ENCODE data around the gene GMCL1.
A peak's percentile ranks its signal among the peaks of the same experiment; 100 is the strongest.

The GMCL1 gene

DNA sequence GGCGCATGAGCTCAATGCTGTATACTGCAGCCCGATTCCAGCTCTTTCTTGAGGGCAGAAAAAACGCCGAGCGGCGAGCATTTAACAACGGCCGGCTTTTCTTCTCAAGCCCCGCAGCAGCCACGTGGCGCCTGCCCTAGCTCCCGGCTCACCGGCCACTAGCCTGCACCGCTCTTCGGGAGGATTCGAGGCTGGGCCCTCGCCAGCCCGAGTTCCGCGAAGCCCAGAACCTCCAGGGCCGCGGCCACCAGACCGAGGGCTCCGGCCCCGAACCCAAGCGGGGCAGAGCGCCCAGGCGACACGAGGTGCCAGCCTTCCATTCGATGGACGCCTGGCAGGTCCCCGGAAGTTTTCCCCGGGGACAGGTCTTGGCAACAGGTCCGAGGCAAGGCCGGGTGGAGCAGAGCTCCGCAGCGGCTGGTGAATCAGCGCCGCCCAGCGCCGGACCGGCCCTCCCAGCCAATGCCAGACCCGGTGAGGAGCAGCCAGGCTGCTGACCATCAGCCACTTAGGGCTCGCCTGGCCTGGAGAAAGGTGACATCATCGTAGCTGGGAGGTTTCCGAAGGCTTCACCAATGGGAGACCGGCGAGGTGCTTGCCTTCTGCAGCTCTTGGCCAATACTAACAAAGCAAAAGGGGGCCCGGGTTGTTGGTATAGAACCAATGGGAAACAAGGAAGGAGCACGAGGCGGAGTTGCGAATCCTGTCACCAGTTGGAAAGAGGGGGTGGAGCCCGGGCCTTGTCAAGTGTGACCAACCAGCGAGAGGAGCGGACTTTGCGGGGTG, 84.9 kb downstream of the GMCL1 start:
- H3K18ac ChIP-seq (ENCODE audit: low read depth in 1 of 2, low read length in 2 of 2): peak overlapping the region; percentile 66 to 89
- H4K91ac ChIP-seq (ENCODE audit: low read length): peak overlapping the region; percentile 89
- H3K4ac ChIP-seq (ENCODE audit: low read depth in 1 of 2, low read length in 2 of 2): peak overlapping the region; percentile 73 to 83
- peak overlapping the region; percentile 72 to 81 for H3K4me3 ChIP-seq (ENCODE audit: insufficient read depth in 1 of 2, low read depth in 1 of 2, low read length in 2 of 2)
- H3K27me3 ChIP-seq (ENCODE audit: control insufficient read depth in 1 of 2, insufficient read depth in 1 of 2, low read length in 2 of 2): no peaks in the 10 kb centered on the region
- H3K9me3 ChIP-seq (ENCODE audit: control insufficient read depth, low read length): no peaks in the 10 kb centered on the region
- H3K4me1 ChIP-seq (ENCODE audit: control insufficient read depth, insufficient read depth, low read depth, low read length): peaks cover 2% of the 10 kb centered on the region
- peak overlapping the region; percentile 88 for H2BK15ac ChIP-seq (ENCODE audit: low read depth, poor library complexity, severe bottlenecking)
- H4K8ac ChIP-seq (ENCODE audit: low read length): peak overlapping the region; percentile 89
- peaks cover 7% of the 10 kb centered on the region for H3K79me1 ChIP-seq (replicated peaks; ENCODE audit: low read length, poor library complexity, severe bottlenecking)
- H2BK5ac ChIP-seq (ENCODE audit: low read depth, low read length, poor library complexity, severe bottlenecking): peak overlapping the region; percentile 75
- H2AFZ ChIP-seq (ENCODE audit: low read depth, low read length): peak overlapping the region; percentile 91
- H2BK12ac ChIP-seq (ENCODE audit: low read length in 2 of 2): no peak overlapping the region
- peak overlapping the region; percentile 85 for H3K27ac ChIP-seq (ENCODE audit: low read length, poor library complexity, severe bottlenecking)
- peaks cover 4 to 42% of the 10 kb centered on the region in 2 experiments for H3K36me3 ChIP-seq (ENCODE audit: control insufficient read depth in 1 of 2, insufficient read depth in 2 of 2, low read depth in 1 of 2, low read length in 2 of 2)
- H3K23ac ChIP-seq (ENCODE audit: low read length in 2 of 2): no peak overlapping the region
- no peak overlapping the region for H2AK5ac ChIP-seq (ENCODE audit: low read length, severe bottlenecking)
- no peak overlapping the region for H2BK120ac ChIP-seq (ENCODE audit: low read depth, low read length)
- DNase-seq: peak; percentile 100
- WGBS: under 1% methylated on average over 56 of the region's 56 CpGs
- peak overlapping the region; percentile 95 for H3K9ac ChIP-seq (ENCODE audit: low read length)
- H3K4me2 ChIP-seq (ENCODE audit: low read length, poor library complexity, severe bottlenecking): peak overlapping the region; percentile 92
- peak overlapping the region in 1 of 2 experiments; percentile 94 for H3K14ac ChIP-seq (ENCODE audit: low read length in 2 of 2)

DNA sequence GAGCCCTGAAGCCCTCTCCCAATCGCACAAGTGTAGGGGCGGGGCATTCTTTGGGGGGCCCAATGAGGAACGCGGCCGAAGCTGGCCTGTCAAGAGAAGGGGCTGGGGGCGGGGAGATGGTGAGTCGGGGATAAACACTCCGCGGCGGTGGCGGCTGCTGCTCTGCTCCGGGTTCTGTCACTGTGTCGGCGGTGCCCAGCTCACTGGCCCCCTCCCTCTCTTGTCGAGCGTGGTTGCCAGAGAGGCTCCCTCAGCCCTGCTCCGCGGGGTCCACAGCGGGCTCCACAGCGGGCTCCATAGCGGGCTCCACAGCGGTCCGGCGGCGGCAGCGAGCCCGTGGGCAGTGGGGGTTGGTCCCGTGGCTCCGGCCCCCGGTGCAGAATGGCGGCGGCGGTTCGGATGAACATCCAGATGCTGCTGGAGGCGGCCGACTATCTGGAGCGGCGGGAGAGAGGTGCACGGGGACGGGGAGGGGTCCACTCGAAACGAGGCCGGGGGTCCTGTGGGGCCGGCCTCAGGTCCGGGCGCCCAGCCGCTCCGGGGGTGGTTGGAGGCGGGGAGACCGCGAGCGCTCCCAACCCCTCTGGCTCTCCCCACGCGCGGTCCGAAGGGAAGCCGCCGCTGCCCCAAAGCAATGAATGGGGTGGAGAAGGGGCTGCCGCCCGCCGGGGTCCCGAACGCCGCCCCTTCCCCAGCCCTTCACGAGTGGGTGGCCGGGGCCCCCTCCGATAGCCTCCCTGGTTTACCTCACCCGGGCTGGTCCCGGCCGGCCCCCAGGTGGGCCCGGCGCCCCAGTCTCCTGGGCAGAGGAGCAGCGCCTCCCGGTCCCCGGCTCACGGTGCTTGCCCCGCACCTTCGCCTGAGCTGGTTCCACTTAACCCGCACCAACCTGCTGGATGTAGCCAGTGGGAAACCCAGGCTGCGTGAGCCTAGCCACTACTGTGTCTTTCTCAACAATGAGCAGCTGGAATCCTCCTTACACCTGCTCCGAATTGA, 85.8 kb downstream of the GMCL1 start, which contains the start of gene MXD1:
Gene MXD1 (plus strand): TSS at position 160 of the 996 bp plus-strand sequence. CDS start 222 bp downstream, at position 382.
- Histone ChIP-seq H3K9me3 (ENCODE audit: control insufficient read depth, low read length) (no peaks in the 10 kb centered on the region), H3K4me1 (ENCODE audit: control insufficient read depth, insufficient read depth, low read depth, low read length) (peaks cover 2% of the 10 kb centered on the region), H2AK5ac (ENCODE audit: low read length, severe bottlenecking) (no peak within 1 kb of the TSS), H3K79me1 (replicated peaks; ENCODE audit: low read length, poor library complexity, severe bottlenecking) (peaks cover 5% of the 10 kb centered on the region), H3K36me3 (ENCODE audit: control insufficient read depth in 1 of 2, insufficient read depth in 2 of 2, low read depth in 1 of 2, low read length in 2 of 2) (peaks cover 4 to 44% of the 10 kb centered on the region in 2 experiments), H2BK120ac (ENCODE audit: low read depth, low read length) (no peak within 1 kb of the TSS), H3K4ac (ENCODE audit: low read depth in 1 of 2, low read length in 2 of 2) (peak within 1 kb of the TSS; percentile 73 to 83), H4K8ac (ENCODE audit: low read length) (peak within 1 kb of the TSS; percentile 89), H3K27ac (ENCODE audit: low read length, poor library complexity, severe bottlenecking) (peak within 1 kb of the TSS; percentile 85), H2BK12ac (ENCODE audit: low read length in 2 of 2) (no peak within 1 kb of the TSS), H3K14ac (ENCODE audit: low read length in 2 of 2) (peak within 1 kb of the TSS in 1 of 2 experiments; percentile 94), H3K4me3 (ENCODE audit: insufficient read depth in 1 of 2, low read depth in 1 of 2, low read length in 2 of 2) (peak within 1 kb of the TSS; percentile 81 to 86), H3K18ac (ENCODE audit: low read depth in 1 of 2, low read length in 2 of 2) (peak within 1 kb of the TSS; percentile 66 to 89), H3K27me3 (ENCODE audit: control insufficient read depth in 1 of 2, insufficient read depth in 1 of 2, low read length in 2 of 2) (no peaks in the 10 kb centered on the region), H3K4me2 (ENCODE audit: low read length, poor library complexity, severe bottlenecking) (peak within 1 kb of the TSS; percentile 92), H2BK15ac (ENCODE audit: low read depth, poor library complexity, severe bottlenecking) (peak within 1 kb of the TSS; percentile 88), H4K91ac (ENCODE audit: low read length) (peak within 1 kb of the TSS; percentile 89), H3K9ac (ENCODE audit: low read length) (peak within 1 kb of the TSS; percentile 95), H2BK5ac (ENCODE audit: low read depth, low read length, poor library complexity, severe bottlenecking) (peak within 1 kb of the TSS; percentile 75), H2AFZ (ENCODE audit: low read depth, low read length) (peak within 1 kb of the TSS; percentile 93), H3K23ac (ENCODE audit: low read length in 2 of 2) (peak within 1 kb of the TSS in 1 of 2 experiments; percentile 26)
- DNase-seq: peak; percentile 19
- WGBS: 2% methylated on average over 64 of the region's 81 CpGs

DNA sequence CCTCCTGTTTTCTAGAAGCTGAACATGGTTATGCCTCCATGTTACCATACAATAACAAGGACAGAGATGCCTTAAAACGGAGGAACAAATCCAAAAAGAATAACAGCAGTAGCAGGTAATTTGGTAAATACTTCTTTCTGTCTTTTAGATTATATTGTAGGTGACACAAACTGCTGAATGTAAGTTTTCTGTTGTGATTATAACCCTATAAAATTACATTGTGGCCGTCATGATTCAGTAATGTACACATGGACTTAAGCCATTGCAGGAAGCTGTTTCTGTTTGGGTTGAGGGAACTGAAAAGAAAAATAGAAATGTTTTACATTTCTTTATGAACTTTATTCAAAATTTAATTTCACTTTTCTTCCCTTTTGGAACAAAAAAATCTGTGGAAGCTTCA, 86.6 kb downstream of the GMCL1 start:
- no peak overlapping the region for H3K27ac ChIP-seq (ENCODE audit: low read length, poor library complexity, severe bottlenecking)
- peaks cover 0 to 44% of the 10 kb centered on the region in 2 experiments for H3K36me3 ChIP-seq (ENCODE audit: control insufficient read depth in 1 of 2, insufficient read depth in 2 of 2, low read depth in 1 of 2, low read length in 2 of 2)
- H3K79me1 ChIP-seq (replicated peaks; ENCODE audit: low read length, poor library complexity, severe bottlenecking): peaks cover 5% of the 10 kb centered on the region
- no peak overlapping the region for H3K23ac ChIP-seq (ENCODE audit: low read length in 2 of 2)
- H3K9ac ChIP-seq (ENCODE audit: low read length): peak overlapping the region; percentile 83
- H3K4me3 ChIP-seq (ENCODE audit: insufficient read depth in 1 of 2, low read depth in 1 of 2, low read length in 2 of 2): peak overlapping the region in 1 of 2 experiments; percentile 79
- no peaks in the 10 kb centered on the region for H3K9me3 ChIP-seq (ENCODE audit: control insufficient read depth, low read length)
- no peak overlapping the region for H4K91ac ChIP-seq (ENCODE audit: low read length)
- H4K8ac ChIP-seq (ENCODE audit: low read length): no peak overlapping the region
- no peak overlapping the region for H2BK120ac ChIP-seq (ENCODE audit: low read depth, low read length)
- no peak overlapping the region for H3K14ac ChIP-seq (ENCODE audit: low read length in 2 of 2)
- no peaks in the 10 kb centered on the region for H3K27me3 ChIP-seq (ENCODE audit: control insufficient read depth in 1 of 2, insufficient read depth in 1 of 2, low read length in 2 of 2)
- H3K4ac ChIP-seq (ENCODE audit: low read depth in 1 of 2, low read length in 2 of 2): no peak overlapping the region
- WGBS: no CpG with 5 or more reads among the region's 2 CpGs
- no peak overlapping the region for H2BK15ac ChIP-seq (ENCODE audit: low read depth, poor library complexity, severe bottlenecking)
- no peak overlapping the region for H2BK12ac ChIP-seq (ENCODE audit: low read length in 2 of 2)
- H3K18ac ChIP-seq (ENCODE audit: low read depth in 1 of 2, low read length in 2 of 2): no peak overlapping the region
- no peak overlapping the region for H2AFZ ChIP-seq (ENCODE audit: low read depth, low read length)
- H3K4me1 ChIP-seq (ENCODE audit: control insufficient read depth, insufficient read depth, low read depth, low read length): peaks cover 2% of the 10 kb centered on the region
- no peak overlapping the region for H3K4me2 ChIP-seq (ENCODE audit: low read length, poor library complexity, severe bottlenecking)
- DNase-seq: no peak
- no peak overlapping the region for H2AK5ac ChIP-seq (ENCODE audit: low read length, severe bottlenecking)
- H2BK5ac ChIP-seq (ENCODE audit: low read depth, low read length, poor library complexity, severe bottlenecking): no peak overlapping the region

Measured in mesenchymal stem cell (in vitro differentiated cells and primary cell).